Activated naive CD8-positive, alpha-beta T cell treated with anti-CD3 and anti-CD28 coated beads, Interleukin-2, amount 50 U/mL, for 24 hours (primary cell): ENCODE measurements around the gene ATG13.
"Not testable (repeated sequence)": the region's sequence is repeated elsewhere in the genome, so short reads cannot be mapped to it uniquely, and the experiment has no call there.

Experiments used
- ATAC-seq: fragments of 150-1000 bp; cut with Tn5 transposase; one replicate; pipeline ENCODE4 v1.10.0; 2021
- DNase-seq: peaks from one replicate; pipeline ENCODE4 v3.0.0; 2021
- H3K27ac Mint-ChIP-seq: one replicate; pipeline ENCODE4 v1.8.0; 2021; ENCODE audit warnings: mild to moderate bottlenecking, mixed read lengths
- H3K27me3 Mint-ChIP-seq: one replicate; pipeline ENCODE4 v1.8.0; 2021; ENCODE audit warnings: mixed read lengths
- H3K36me3 Mint-ChIP-seq: one replicate; pipeline ENCODE4 v1.8.0; 2021; ENCODE audit warnings: low read depth, mixed read lengths
- H3K4me1 Mint-ChIP-seq: one replicate; pipeline ENCODE4 v1.8.0; 2021; ENCODE audit warnings: mixed read lengths
- H3K4me3 Mint-ChIP-seq: one replicate; pipeline ENCODE4 v1.8.0; 2021; ENCODE audit warnings: mild to moderate bottlenecking, moderate library complexity, mixed read lengths
- H3K9me3 Mint-ChIP-seq: one replicate; pipeline ENCODE4 v1.8.0; 2021; ENCODE audit warnings: mixed read lengths

The ATG13 gene

DNA sequence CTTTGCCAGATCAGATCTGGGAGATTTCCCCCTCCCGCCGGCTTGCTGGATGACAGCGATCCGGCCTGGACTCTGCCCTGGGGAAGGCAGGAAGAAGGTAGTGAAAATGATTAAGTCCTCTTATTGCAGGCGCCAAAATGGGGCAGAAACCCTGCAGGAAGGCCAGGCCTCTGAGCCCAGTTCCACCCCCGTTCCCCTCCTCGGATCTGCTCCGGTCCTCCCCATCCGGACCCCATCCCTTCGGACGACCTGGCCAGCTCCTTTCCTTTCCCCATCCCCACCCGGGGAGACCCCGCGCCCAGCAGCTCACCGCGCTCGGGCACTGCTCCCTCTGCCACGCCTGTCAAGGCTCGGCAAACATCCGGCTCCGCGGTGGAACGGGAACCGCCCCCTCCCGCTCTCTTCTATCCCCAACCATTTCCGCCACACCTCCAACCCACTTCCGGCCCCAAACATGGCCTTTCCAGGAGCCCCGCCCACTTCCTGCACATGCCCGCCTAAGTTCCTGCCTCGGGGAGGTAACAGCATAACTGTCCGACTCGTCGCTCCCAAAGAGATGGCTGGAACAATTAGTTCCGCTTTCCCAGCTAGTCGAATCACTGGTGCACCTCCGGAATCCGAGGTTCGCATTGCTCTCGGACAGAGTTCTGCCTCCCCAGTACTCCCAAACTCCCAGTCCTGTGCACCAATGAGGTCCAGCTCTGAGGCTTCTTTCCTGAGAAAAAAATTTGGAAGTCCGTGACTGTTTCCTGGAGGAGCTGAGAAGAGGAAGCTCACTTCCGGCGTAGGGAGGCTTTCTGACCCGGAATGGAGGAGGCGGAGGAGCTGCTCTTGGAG, 83.1 kb downstream of the ATG13 start, which contains the start of the genes ARHGAP1 and ZNF408:
ARHGAP1 (minus strand) TSS at position 379 of the 837 bp plus-strand sequence. CDS start 4,512 bp downstream, outside the sequence.
ZNF408 (plus strand) TSS at position 791 of the 837 bp plus-strand sequence; CDS start at position 808, 17 bp downstream.
- H3K9me3 Mint-ChIP-seq: no peaks in the 10 kb centered on the region

DNA sequence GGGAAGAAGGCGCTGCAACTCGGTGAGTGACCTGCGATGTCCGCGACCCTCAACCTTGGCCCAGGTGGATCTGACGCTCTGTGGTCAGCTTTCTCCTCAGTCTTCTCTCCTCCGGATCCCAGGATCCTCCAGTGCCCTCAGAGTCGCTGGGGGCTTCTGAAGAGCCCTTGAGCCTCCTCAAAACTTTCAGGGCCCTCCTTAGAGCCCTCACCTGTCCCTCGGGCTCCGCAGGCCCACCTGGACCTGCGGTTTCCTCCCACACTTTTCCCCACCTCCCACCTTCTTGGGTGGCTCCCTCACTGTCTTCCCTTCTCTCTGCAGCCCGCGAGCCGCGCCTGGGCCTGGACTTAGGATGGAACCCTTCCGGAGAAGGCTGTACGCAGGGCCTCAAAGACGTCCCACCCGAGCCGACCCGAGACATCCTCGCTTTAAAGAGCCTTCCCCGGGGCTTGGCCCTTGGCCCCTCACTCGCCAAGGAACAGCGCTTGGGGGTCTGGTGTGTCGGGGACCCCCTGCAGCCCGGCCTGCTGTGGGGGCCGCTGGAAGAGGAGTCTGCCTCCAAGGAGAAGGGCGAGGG, 83.8 kb downstream of the ATG13 start:
- Mint-ChIP-seq H3K27ac (peak overlapping the region; percentile 97), H3K9me3 (no peaks in the 10 kb centered on the region), H3K4me3 (peak overlapping the region; percentile 94), H3K27me3 (no peaks in the 10 kb centered on the region), H3K36me3 (peaks cover 22% of the 10 kb centered on the region), H3K4me1 (peaks cover 56% of the 10 kb centered on the region)
- DNase-seq (peak; percentile 11), ATAC-seq (no peak)

More for the DNA sequence above, 83.1 kb downstream of the ATG13 start, which contains the start of the genes ARHGAP1 and ZNF408:
- Mint-ChIP-seq H3K27ac (peak within 1 kb of the TSS; percentile 97), H3K27me3 (no peaks in the 10 kb centered on the region), H3K4me3 (peak within 1 kb of the TSS; percentile 94), H3K4me1 (peaks cover 56% of the 10 kb centered on the region), H3K36me3 (peaks cover 24% of the 10 kb centered on the region)
- peak; percentile 91 for ATAC-seq
- DNase-seq: peak; percentile 100

DNA sequence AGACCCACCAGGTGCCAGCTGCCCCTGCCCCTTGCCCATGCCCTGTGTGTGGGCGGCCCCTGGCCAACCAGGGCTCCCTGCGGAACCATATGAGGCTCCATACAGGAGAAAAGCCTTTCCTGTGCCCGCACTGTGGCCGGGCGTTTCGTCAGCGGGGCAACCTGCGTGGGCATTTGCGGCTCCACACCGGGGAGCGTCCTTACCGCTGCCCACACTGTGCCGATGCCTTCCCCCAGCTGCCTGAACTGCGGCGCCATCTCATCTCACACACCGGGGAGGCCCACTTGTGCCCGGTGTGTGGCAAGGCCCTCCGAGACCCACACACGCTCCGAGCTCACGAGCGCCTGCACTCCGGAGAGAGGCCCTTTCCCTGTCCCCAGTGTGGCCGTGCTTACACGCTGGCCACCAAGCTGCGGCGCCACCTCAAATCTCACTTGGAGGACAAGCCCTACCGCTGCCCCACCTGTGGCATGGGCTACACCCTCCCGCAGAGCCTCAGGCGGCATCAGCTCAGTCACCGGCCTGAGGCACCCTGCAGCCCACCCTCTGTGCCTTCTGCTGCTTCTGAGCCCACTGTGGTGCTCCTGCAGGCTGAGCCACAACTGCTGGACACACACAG, 87.8 kb downstream of the ATG13 start:
- no peak overlapping the region for H3K27ac Mint-ChIP-seq
- peaks cover 36% of the 10 kb centered on the region for H3K36me3 Mint-ChIP-seq
- peaks cover 33% of the 10 kb centered on the region for H3K4me1 Mint-ChIP-seq
- H3K27me3 Mint-ChIP-seq: no peaks in the 10 kb centered on the region
- H3K9me3 Mint-ChIP-seq: no peaks in the 10 kb centered on the region
- H3K4me3 Mint-ChIP-seq: no peak overlapping the region
- no peak for DNase-seq
- no peak for ATAC-seq

DNA sequence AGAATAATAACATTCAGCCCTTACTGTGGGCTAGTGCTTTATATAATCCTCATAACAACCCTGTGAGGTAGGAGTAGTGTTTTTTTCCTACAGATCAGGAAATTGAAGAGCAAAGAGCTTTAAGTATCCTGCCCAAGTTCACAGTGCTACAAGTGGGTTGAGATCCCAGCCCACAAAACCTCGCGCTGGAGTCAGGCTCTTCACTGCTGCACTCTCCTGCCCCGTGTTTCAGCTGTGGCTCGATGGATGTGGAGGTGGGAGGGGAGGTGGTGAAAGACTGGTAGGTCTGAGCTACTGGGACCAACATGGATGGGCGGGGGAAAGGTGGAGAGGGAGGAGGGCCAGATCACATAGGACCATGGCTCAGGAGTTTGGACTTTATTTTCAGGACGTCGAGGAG, 89.5 kb downstream of the ATG13 start:
- DNase-seq: no peak
- no peaks in the 10 kb centered on the region for H3K27me3 Mint-ChIP-seq
- H3K36me3 Mint-ChIP-seq: peaks cover 27% of the 10 kb centered on the region
- H3K27ac Mint-ChIP-seq: no peak overlapping the region
- H3K9me3 Mint-ChIP-seq: no peaks in the 10 kb centered on the region
- H3K4me1 Mint-ChIP-seq: peaks cover 19% of the 10 kb centered on the region
- H3K4me3 Mint-ChIP-seq: no peak overlapping the region
- no peak for ATAC-seq

- ATAC-seq, DNase-seq, H3K4me1 Mint-ChIP-seq, H3K27ac Mint-ChIP-seq, H3K27me3 Mint-ChIP-seq, H3K4me3 Mint-ChIP-seq, H3K9me3 Mint-ChIP-seq: not testable (repeated sequence)
- peaks cover 18% of the 10 kb centered on the region for H3K36me3 Mint-ChIP-seq
Observed at GRCh38 chr11:46709351-46709750, 92.0 kb downstream of the ATG13 start.

DNA sequence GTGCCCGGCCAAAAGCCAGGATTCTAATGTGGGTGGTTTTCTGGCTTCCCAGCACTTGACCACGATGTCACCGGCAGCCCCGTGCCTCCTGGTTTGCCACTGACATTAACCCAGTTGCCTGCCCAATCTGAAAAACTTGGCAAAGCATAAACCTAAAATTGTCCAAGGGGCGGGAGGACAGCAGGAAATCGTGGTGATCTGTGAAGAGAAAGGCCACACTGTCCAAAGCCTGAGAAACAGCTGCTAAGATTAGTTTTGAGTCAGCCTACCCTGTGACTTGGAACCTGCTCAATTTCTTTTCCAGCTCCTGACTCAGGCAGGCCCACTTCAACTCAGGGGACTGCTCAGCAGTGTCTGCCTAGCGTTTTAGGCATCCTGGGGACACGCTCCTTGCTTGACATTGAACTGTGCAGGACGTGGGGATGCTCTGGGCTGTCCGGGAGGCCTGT, 93.5 kb downstream of the ATG13 start:
- DNase-seq: no peak
- ATAC-seq: no peak
- Mint-ChIP-seq H3K27me3 (no peaks in the 10 kb centered on the region), H3K27ac (no peak overlapping the region), H3K4me3 (no peak overlapping the region), H3K36me3 (peaks cover 14% of the 10 kb centered on the region), H3K4me1 (peaks cover 9% of the 10 kb centered on the region), H3K9me3 (no peaks in the 10 kb centered on the region)

- H3K4me1 Mint-ChIP-seq: peaks cover 9% of the 10 kb centered on the region
- H3K4me3 Mint-ChIP-seq: no peak overlapping the region
- no peak for DNase-seq
- no peak overlapping the region for H3K27ac Mint-ChIP-seq
- H3K36me3 Mint-ChIP-seq: peaks cover 14% of the 10 kb centered on the region
- no peaks in the 10 kb centered on the region for H3K9me3 Mint-ChIP-seq
- H3K27me3 Mint-ChIP-seq: no peaks in the 10 kb centered on the region
- ATAC-seq: no peak
Observed at GRCh38 chr11:46711303-46711702, 94.0 kb downstream of the ATG13 start.

GRCh38 chr11:46712874-46713576, 95.7 kb downstream of the ATG13 start:
- H3K36me3 Mint-ChIP-seq: no peaks in the 10 kb centered on the region
- H3K9me3 Mint-ChIP-seq: no peaks in the 10 kb centered on the region
- DNase-seq (no peak), ATAC-seq (no peak)
- no peak overlapping the region for H3K27ac Mint-ChIP-seq
- H3K27me3 Mint-ChIP-seq: no peaks in the 10 kb centered on the region
- H3K4me3 Mint-ChIP-seq: no peak overlapping the region
- H3K4me1 Mint-ChIP-seq: peaks cover 6% of the 10 kb centered on the region

DNA sequence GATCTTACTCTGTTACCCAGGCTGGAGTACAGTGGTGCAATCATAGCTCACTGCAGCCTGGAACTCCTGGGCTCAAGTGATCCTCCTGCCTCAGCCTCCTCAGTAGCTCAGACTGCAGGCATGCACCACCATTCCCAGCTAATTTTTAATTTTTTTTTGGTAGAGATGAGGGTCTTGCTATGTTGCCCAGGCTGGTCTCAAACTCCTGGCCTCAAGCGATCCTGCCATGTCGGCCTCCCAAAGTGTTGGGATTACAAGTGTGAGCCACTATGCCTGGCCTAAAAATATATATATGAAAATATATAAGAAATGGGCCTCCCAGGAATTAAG, 100.4 kb downstream of the ATG13 start:
- DNase-seq, H3K4me1 Mint-ChIP-seq, H3K4me3 Mint-ChIP-seq, H3K9me3 Mint-ChIP-seq, H3K36me3 Mint-ChIP-seq, H3K27me3 Mint-ChIP-seq, ATAC-seq, H3K27ac Mint-ChIP-seq: not testable (repeated sequence)

DNA sequence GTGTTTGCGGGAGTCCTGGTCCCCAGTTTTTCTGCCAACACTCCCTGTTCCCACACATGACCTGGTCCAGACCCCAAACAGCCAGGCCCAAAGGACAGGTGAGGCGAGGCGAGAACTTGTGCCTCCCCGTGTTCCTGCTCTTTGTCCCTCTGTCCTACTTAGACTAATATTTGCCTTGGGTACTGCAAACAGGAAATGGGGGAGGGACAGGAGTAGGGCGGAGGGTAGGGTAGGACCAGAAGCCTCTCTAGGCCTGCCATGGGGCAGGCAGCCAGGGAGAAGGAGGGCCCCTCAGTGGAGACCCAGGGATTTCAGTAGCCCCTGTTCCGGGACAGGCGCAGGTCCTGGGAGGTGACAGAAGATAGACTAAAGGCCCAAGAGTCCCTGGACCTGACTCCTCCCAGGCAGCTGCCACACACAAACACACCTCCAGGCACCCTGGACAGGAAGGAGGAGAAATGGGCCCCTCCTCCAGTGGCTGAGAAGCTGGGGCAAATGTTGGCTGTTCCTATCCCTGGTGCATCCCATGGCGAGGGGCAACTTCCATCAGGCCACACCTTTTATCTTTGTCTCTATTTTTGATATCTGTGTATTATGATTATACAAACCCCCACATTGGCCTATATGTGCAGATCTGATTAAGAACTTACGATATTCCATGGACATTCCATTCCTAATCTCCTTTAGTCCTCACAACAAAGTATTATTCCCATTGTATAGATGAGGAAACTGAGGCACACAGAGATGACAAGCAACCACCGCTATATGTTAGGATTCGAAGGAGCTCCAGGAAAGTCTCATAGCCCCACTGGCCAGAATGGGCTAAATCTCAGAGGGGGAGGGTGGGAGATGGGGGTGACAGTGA, 101.0 kb downstream of the ATG13 start:
- no peak for ATAC-seq
- Mint-ChIP-seq H3K27me3 (no peaks in the 10 kb centered on the region), H3K4me1 (peaks cover 7% of the 10 kb centered on the region), H3K36me3 (no peaks in the 10 kb centered on the region), H3K27ac (no peak overlapping the region), H3K9me3 (no peaks in the 10 kb centered on the region), H3K4me3 (no peak overlapping the region)
- DNase-seq: no peak

DNA sequence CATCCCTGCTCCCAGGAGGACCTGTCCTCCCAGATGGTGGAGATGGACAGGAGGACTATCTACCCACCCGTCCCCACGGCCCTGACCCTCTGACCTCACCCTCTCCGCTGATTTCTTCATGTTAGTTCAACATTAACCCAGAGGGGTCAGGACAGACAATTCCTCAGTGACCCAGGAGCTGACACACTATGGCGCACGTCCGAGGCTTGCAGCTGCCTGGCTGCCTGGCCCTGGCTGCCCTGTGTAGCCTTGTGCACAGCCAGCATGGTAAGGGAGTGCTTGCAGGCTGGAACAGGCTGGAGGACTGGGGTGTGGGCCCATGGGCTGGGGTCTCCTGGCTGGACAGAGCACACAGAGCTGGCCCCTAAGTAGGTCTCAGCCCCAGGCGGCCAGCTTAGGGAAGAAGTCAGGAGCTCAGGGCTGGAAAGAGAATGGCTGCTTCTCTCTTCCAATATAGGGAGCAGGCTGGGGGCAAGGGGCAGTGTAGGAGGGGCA, 101.7 kb downstream of the ATG13 start, which contains the start of gene F2:
F2 (plus strand) TSS at position 166 of the 495 bp plus-strand sequence; CDS start at position 189, 23 bp downstream.
- no peaks in the 10 kb centered on the region for H3K9me3 Mint-ChIP-seq
- H3K4me3 Mint-ChIP-seq: no peak within 1 kb of the TSS
- peaks cover 7% of the 10 kb centered on the region for H3K4me1 Mint-ChIP-seq
- peak; percentile 42 for ATAC-seq
- H3K27ac Mint-ChIP-seq: no peak within 1 kb of the TSS
- no peaks in the 10 kb centered on the region for H3K36me3 Mint-ChIP-seq
- no peak for DNase-seq
- no peaks in the 10 kb centered on the region for H3K27me3 Mint-ChIP-seq

- DNase-seq (no peak), ATAC-seq (no peak)
- Mint-ChIP-seq H3K27ac (no peak overlapping the region), H3K27me3 (no peaks in the 10 kb centered on the region), H3K4me1 (peaks cover 5% of the 10 kb centered on the region), H3K36me3 (no peaks in the 10 kb centered on the region), H3K4me3 (no peak overlapping the region), H3K9me3 (no peaks in the 10 kb centered on the region)
Observed at GRCh38 chr11:46719543-46720218, 102.3 kb downstream of the ATG13 start.

DNA sequence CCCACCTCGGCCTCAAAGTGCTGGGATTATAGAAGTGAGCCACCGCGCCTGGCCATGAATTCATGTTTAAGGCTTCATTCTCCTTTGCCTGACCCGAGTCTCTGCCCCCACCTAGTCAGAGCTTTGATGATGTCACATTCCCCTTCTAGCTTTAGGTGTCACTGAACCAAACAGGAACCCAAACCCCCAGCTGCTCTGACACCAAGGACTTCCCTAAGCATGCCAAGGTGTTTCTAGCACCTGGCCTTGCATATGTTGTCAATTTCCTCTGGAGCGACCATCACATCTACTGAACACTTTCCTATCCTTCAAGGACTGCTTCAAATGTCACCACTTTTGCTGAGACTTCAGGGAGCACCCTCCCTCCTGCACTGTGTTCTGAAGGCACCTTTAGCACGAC, 103.9 kb downstream of the ATG13 start:
- Mint-ChIP-seq H3K36me3 (no peaks in the 10 kb centered on the region), H3K4me1 (peaks cover 2% of the 10 kb centered on the region), H3K27ac (no peak overlapping the region), H3K4me3 (no peak overlapping the region), H3K27me3 (no peaks in the 10 kb centered on the region), H3K9me3 (no peaks in the 10 kb centered on the region)
- ATAC-seq (no peak), DNase-seq (no peak)
